Parathyroid adenoma (tissue), 2 donors: ENCODE results near the gene MAGEB5.
"Not testable (repeated sequence)": the region's sequence is repeated elsewhere in the genome, so short reads cannot be mapped to it uniquely, and the experiment has no call there.

Source experiments
- H2AFZ ChIP-seq: fragments of 300-600 bp; sonication (generic); one replicate; pipeline ENCODE4 v1.7.0; 2017; ENCODE audit warnings: antibody characterized with exemption, mild to moderate bottlenecking
- H3K27ac ChIP-seq: fragments of 300-600 bp; sonication (generic); one replicate; pipeline ENCODE4 v1.7.0; 2017
- H3K27me3 ChIP-seq: fragments of 300-600 bp; sonication (generic); one replicate; pipeline ENCODE4 v1.7.0; 2017; ENCODE audit warnings: low read length; ENCODE audit not compliant: control insufficient read depth, insufficient read depth
- H3K36me3 ChIP-seq: fragments of 300-600 bp; sonication (generic); one replicate; pipeline ENCODE4 v1.7.0; 2017; ENCODE audit warnings: low read length; ENCODE audit not compliant: control insufficient read depth, insufficient read depth
- H3K4me1 ChIP-seq: fragments of 300-600 bp; sonication (generic); one replicate; pipeline ENCODE4 v1.7.0; 2017; ENCODE audit warnings: control low read depth
- H3K4me2 ChIP-seq: fragments of 300-600 bp; sonication (generic); one replicate; pipeline ENCODE4 v1.7.0; 2017; ENCODE audit warnings: low read length
- H3K4me3 ChIP-seq: fragments of 300-600 bp; sonication (generic); one replicate; pipeline ENCODE4 v1.7.0; 2017; ENCODE audit warnings: low read depth, low read length
- H3K79me2 ChIP-seq: fragments of 300-600 bp; sonication (generic); one replicate; pipeline ENCODE4 v1.7.0; 2017; ENCODE audit warnings: control low read depth
- H3K9ac ChIP-seq: fragments of 300-600 bp; sonication (generic); one replicate; pipeline ENCODE4 v1.7.0; 2017; ENCODE audit warnings: mild to moderate bottlenecking
- H3K9me3 ChIP-seq: fragments of 300-600 bp; sonication (generic); one replicate; pipeline ENCODE4 v1.7.0; 2017; ENCODE audit warnings: low read length; ENCODE audit not compliant: control insufficient read depth
- TF ChIP-seq, protein P1 (sequence below): fragments of 300-600 bp; sonication (generic); IDR thresholded peaks from one replicate; pipeline ENCODE4 v1.7.0; 2017; ENCODE audit warnings: antibody characterized with exemption, mild to moderate bottlenecking
- donor health status: primary hyperparathyroidism.

MAGEB5 gene

DNA sequence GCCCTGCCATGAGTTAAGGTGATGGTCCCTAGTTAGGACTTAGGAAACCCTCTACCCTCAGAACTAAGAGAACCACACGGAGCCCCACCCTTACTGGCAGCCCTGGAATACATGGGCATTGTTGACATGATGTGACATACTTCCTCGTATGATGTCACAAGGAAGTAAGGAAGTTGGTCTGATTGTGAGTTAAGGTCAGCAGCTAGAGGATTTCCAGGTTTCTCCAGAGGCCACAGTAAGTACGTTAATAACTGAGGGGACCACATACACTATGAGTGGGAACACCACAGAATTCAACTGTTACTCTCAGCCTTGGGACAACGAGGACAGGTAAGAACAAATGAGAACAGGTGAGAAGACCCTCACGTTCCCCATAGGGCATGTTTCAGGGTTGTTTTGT lies at the start of gene MAGEB5:
Gene MAGEB5 (plus strand): TSS at position 301 of the 400 bp plus-strand sequence. CDS start 1,133 bp downstream, outside the sequence.
- Histone ChIP-seq H3K4me2 (no peak within 1 kb of the TSS), H3K27ac (no peak within 1 kb of the TSS), H3K4me1 (no peaks in the 10 kb centered on the region), H3K36me3 (no peaks in the 10 kb centered on the region), H2AFZ (no peak within 1 kb of the TSS), H3K9me3 (no peaks in the 10 kb centered on the region), H3K79me2 (no peaks in the 10 kb centered on the region), H3K27me3 (no peaks in the 10 kb centered on the region), H3K4me3 (no peak within 1 kb of the TSS), H3K9ac (no peak within 1 kb of the TSS)
- TF ChIP-seq, protein P1, sequence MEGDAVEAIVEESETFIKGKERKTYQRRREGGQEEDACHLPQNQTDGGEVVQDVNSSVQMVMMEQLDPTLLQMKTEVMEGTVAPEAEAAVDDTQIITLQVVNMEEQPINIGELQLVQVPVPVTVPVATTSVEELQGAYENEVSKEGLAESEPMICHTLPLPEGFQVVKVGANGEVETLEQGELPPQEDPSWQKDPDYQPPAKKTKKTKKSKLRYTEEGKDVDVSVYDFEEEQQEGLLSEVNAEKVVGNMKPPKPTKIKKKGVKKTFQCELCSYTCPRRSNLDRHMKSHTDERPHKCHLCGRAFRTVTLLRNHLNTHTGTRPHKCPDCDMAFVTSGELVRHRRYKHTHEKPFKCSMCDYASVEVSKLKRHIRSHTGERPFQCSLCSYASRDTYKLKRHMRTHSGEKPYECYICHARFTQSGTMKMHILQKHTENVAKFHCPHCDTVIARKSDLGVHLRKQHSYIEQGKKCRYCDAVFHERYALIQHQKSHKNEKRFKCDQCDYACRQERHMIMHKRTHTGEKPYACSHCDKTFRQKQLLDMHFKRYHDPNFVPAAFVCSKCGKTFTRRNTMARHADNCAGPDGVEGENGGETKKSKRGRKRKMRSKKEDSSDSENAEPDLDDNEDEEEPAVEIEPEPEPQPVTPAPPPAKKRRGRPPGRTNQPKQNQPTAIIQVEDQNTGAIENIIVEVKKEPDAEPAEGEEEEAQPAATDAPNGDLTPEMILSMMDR: no peak

DNA sequence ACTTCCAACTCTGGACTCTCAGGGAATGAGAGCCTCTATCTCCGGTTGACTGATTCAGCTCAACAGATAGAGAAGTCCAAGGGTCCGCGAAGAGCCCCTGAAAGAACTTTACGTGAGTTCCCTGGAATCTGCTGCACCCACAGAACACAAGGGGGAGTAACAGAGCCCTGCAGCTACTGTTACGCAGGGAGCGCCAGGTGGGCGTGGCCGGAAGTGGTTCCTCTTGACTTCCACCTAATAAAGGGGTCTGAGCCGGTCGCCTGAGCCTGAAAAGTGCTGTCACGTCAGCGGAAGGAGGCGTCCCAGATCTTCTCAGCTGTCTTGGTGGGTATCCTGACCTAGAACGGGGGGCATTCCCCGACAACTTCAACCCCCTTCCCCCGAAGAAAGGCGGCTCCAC lies 23.8 kb upstream of the MAGEB5 start, which contains the start of gene MAGEB6:
Gene MAGEB6 (plus strand): TSS at position 237 of the 400 bp plus-strand sequence. CDS start 1,407 bp downstream, outside the sequence.
- Histone ChIP-seq H3K27me3 (no peaks in the 10 kb centered on the region), H3K79me2 (no peaks in the 10 kb centered on the region), H3K9ac (no peak within 1 kb of the TSS), H3K4me1 (no peaks in the 10 kb centered on the region), H3K27ac (no peak within 1 kb of the TSS), H3K36me3 (no peaks in the 10 kb centered on the region), H2AFZ (no peak within 1 kb of the TSS), H3K4me3 (no peak within 1 kb of the TSS), H3K4me2 (no peak within 1 kb of the TSS), H3K9me3 (no peaks in the 10 kb centered on the region)
- TF ChIP-seq, protein P1: no peak

- H3K9me3 ChIP-seq: no peaks in the 10 kb centered on the region
- no peak overlapping the region for H2AFZ ChIP-seq
- H3K4me2 ChIP-seq: no peak overlapping the region
- H3K4me1 ChIP-seq: no peaks in the 10 kb centered on the region
- H3K27me3 ChIP-seq: no peaks in the 10 kb centered on the region
- H3K4me3 ChIP-seq: no peak overlapping the region
- no peaks in the 10 kb centered on the region for H3K79me2 ChIP-seq
- H3K9ac ChIP-seq: no peak overlapping the region
- no peaks in the 10 kb centered on the region for H3K36me3 ChIP-seq
- no peak overlapping the region for H3K27ac ChIP-seq
- TF ChIP-seq, protein P1: no peak
Measured at GRCh38 chrX:26203561-26203960, 12.4 kb upstream of the MAGEB5 start.

DNA sequence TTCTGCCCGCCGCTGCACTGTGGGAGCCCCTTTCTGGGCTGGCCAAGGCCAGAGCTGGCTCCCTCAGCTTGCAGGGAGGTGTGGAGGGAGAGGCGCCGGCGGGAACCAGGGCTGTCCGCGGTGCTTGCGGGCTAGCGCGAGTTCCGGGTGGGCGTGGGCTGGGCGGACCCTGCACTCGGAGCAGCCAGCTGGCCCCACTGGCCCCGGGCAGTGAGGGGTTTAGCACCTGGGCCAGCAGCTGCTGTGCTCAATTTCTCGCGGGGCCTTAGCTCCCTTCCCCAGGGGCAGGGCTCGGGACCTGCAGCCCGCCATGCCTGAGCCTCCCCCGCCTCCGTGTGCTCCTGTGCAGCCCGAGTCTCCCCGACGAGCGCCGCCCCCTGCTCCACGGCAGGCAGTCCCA lies 11.3 kb upstream of the MAGEB5 start:
- H3K9ac ChIP-seq, H3K79me2 ChIP-seq, H3K27me3 ChIP-seq, H3K27ac ChIP-seq, H3K9me3 ChIP-seq, H3K4me1 ChIP-seq, H3K4me3 ChIP-seq, H2AFZ ChIP-seq, H3K4me2 ChIP-seq, H3K36me3 ChIP-seq: not testable (repeated sequence)

- no peak overlapping the region for H3K4me2 ChIP-seq
- no peaks in the 10 kb centered on the region for H3K4me1 ChIP-seq
- no peak overlapping the region for H3K9ac ChIP-seq
- TF ChIP-seq, protein P1: no peak
- H3K27ac ChIP-seq: no peak overlapping the region
- H3K79me2 ChIP-seq: no peaks in the 10 kb centered on the region
- no peak overlapping the region for H2AFZ ChIP-seq
- H3K27me3 ChIP-seq: no peaks in the 10 kb centered on the region
- no peaks in the 10 kb centered on the region for H3K36me3 ChIP-seq
- H3K4me3 ChIP-seq: no peak overlapping the region
- no peaks in the 10 kb centered on the region for H3K9me3 ChIP-seq
Measured at GRCh38 chrX:26208012-26208411, 8.0 kb upstream of the MAGEB5 start.
